DLD1 (cell line): ENCODE results near the gene CAMKMT.
"Not testable (repeated sequence)": the region's sequence is repeated elsewhere in the genome, so short reads cannot be mapped to it uniquely, and the experiment has no call there.

Source experiments
- in situ Hi-C: cut with HindIII; loops from 2 replicates; pipeline ENCODE4 v1.10.0; 2017; ENCODE audit warnings: low sequenced_read_pairs

Gene CAMKMT

DNA sequence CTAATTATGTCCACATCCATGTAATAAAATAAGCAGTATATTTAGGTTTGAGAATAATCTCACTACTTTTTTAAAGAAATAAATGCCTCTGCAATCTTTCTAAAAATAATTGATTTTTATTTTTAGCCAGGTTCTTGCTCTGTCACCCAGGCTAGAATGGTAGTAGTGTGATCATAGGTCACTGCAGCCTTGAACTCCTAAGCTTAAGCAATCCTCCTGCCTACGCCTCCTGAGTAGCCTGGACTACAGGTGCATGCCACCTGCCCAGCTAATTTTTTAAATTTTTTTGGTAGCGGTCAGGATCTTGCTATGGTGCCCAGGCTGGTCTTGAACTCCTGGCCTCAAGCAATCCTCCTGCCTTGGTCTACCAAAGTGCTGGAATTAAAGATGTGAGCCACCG, 133.3 kb downstream of the CAMKMT start:
- in situ Hi-C loops = no loop called here

- in situ Hi-C loops = no loop called here
Observed at GRCh38 chr2:44495544-44495943, 133.8 kb downstream of the CAMKMT start.

DNA sequence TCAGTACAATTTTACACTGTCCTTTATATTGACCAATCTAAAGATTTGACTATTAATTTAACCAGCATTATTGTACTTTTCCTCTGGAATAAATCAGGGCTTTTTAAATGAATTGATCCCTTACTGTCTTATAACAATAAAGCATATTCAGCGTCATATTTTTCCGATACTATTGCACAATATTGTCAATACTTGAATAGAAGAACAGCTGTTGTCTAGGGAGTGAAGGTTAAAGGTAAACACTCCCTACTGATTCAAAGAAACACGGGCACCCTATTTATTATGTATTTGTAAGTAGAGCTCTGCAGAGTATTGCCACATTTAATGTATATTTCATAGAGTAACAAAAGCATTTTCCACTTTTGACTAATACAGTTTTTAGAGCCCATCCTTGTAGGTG, 134.4 kb downstream of the CAMKMT start:
- in situ Hi-C loops = no loop called here

DNA sequence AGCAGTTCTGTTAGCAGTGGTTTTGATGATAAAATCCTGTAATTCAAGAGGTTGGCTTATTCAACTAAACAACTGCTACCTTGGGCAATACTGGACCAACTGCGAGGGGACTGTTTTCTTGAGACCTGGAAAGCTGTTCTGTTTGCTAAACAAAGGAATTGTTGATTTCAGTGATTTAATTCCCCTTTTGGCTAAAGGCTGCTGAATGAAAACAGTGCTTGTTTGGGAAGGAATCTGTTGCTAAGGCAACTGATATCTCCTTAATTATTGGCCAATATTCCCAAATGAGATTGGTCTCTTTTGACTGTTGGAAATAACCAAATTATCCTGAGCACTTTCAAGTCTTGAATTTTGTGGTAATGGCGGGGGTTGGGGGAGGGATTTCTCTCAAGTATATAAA, 136.8 kb downstream of the CAMKMT start:
- in situ Hi-C loops = no loop called here

DNA sequence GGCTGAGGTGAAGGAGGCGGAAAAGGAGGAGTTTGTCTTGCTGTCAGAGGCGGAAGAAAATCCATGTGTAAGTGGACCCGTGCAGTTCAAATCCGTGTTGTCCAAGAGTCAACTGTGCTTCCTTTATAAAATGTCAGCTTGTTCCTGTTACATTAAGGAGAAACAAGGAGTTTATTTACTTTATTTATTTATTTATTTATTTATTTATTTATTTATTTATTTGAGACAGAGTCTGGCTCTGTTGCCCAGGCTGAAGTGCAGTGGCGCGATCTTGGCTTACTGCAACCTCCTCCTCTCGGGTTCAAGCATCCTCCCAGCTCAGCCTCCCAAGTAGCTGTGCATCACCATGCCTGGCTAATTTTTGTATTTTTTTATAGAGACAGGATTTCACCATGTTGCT, 143.9 kb downstream of the CAMKMT start:
- in situ Hi-C loops = not testable (repeated sequence)

GRCh38 chr2:44510246-44510645, 148.5 kb downstream of the CAMKMT start:
- in situ Hi-C loops = no loop called here

DNA sequence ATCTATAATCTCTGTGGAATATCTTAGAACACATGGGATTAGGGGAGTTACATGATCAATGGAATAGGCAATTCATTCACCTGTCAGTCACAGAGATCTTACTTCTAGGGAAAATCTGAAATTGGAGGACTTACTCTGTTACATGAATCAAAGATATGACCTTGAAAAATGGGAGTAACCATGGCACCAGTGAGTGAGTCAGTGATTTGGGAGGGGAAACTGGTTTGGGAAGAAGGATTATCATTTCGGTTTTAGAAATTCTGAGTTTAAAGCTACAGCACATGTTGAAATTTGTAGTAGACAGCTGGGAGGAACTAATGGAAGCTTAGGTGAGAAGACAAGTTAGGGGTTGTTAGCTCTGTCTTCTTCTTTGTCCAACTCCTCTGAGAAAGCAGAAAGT, 153.7 kb downstream of the CAMKMT start:
- in situ Hi-C loops = no loop called here

DNA sequence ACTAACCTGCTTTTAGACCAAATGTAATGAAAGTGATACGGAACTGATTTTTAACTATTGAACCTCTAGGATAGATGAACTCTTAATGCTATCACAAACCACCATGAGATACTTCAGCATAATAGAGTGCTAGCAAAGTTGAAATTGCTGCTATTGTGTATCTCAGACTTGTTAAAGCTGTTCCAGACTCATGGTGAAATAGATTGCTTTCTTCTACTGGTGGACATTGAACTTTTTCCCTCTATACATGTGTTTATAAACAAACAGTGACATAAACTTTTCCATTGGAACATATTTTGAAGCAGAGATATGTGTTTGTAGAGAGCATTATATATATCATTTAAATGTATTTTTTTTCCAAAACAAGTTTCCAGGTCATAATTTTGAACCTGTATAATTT, 157.3 kb downstream of the CAMKMT start:
- in situ Hi-C loops = no loop called here

DNA sequence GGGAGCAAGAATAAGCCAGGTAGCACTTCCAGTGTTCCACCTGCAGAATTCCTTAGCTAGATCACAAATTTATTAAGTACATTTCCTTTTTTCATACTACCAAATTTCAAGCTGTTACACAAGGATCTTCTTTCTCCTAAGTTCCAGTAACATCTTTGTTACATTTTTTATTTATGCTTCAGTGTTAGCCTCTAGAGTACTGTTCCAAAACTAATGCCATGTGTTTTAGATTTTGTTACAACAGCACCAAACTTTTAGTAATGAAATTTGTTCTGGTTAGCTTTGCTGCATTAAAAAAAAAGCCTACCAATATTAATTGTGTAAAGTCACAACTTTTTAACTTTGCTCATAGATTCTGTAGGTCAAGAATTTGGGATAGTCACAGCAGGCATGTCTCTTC, 161.1 kb downstream of the CAMKMT start:
- in situ Hi-C loops = no loop called here

- in situ Hi-C loops = no loop called here
Observed at GRCh38 chr2:44524347-44524926, 162.7 kb downstream of the CAMKMT start.

DNA sequence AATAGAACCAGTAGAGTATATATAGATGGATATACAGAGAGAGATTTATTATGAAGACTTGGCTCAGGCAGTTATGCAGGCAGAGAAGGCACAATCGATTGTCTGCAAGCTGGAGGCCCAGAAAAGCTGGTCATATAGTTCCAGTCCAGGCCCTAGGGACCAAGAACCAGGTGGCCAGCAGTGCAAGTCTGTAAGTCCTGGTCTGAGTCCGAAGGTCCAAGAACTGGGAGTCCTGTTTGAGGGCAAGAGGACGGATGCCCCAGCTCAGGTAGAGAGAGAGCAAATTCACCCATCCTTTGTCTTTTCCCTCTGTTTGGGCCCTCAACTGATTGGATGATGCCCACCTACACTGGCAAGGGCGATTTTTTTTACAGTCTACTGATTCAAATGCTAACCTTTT, 164.6 kb downstream of the CAMKMT start:
- in situ Hi-C loops = no loop called here

GRCh38 chr2:44528595-44528994, 166.8 kb downstream of the CAMKMT start:
- in situ Hi-C loops = no loop called here

DNA sequence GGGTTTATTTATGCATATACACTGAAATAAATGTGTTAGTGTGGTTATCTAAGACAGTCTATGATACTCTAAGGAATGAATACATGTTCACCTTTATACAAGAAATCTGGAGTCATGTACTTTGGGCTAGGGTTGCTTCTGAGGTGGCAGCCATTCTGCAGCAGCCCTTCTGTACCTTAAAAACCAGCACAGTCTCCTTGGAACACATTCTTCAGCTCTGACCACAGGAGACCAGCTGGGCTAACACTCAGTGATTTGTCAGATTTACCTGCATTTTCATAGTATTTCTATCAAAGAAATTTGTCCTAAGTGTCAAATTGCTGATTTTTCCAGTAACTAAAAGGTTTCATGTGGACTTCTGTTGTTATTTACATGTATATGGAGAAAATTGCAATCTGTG, 167.7 kb downstream of the CAMKMT start:
- in situ Hi-C loops = no loop called here

DNA sequence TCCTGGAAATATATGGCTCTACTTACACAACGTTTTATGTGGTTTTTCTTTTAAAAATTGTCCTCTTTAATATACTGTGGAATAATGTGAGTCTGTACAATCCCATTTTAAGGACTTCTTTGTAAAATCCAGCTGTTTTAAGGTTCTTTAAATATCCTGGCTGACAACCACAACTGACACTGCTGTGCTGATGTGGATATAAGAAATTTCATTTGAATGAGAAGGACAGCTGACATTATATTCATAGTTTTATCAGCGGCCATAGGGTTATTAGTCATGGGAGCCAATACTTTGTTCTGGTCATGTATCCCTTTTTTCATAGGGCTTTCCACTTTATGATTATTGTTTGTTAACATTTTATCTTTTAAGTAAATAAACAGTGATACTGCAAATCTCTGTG, 169.5 kb downstream of the CAMKMT start:
- in situ Hi-C loops = no loop called here

GRCh38 chr2:44532031-44532430, 170.3 kb downstream of the CAMKMT start:
- in situ Hi-C loops = no loop called here

- in situ Hi-C loops = no loop called here
Observed at GRCh38 chr2:44533508-44533907, 171.8 kb downstream of the CAMKMT start.

DNA sequence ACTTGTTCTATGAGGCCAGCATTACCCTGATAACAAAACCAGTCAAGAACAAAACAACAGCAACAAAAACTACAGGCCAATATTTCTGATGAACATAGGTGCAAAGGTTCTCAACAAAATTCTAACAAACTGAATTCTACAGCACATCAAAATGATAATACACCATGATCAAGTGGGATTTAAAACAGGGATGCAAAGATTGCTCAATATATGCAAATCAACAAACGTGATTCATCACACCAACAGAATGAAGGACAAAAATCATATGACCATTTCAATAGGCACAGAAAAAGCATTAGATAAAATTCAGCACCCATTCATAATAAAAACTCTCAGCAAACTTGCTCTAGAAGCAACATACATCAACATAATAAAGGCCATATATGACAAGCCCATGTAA, 173.6 kb downstream of the CAMKMT start:
- in situ Hi-C loops = no loop called here

GRCh38 chr2:44537264-44537663, 175.5 kb downstream of the CAMKMT start:
- in situ Hi-C loops = no loop called here

- in situ Hi-C loops = no loop called here
Observed at GRCh38 chr2:44542520-44542919, 180.8 kb downstream of the CAMKMT start.

- in situ Hi-C loops = no loop called here
Observed at GRCh38 chr2:44543773-44544725, 182.3 kb downstream of the CAMKMT start.

DNA sequence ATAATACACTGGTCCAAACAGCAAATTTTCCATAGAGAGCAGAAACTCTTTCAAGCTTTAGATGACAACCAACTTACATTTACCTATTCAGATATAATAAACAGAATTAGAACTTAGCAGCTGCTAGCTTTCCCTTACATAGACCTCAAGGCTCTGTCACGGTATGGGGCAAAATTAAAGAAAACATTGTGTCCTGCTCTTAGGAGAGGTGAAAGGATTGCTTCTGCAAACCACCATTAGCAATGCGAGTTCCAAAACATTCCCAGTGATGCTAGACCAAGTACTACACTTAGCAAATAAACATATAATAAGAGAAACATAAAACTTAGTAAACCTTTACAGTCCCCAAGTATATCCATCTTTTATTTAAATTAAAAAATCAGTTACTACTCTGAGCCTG, 183.3 kb downstream of the CAMKMT start:
- in situ Hi-C loops = no loop called here

DNA sequence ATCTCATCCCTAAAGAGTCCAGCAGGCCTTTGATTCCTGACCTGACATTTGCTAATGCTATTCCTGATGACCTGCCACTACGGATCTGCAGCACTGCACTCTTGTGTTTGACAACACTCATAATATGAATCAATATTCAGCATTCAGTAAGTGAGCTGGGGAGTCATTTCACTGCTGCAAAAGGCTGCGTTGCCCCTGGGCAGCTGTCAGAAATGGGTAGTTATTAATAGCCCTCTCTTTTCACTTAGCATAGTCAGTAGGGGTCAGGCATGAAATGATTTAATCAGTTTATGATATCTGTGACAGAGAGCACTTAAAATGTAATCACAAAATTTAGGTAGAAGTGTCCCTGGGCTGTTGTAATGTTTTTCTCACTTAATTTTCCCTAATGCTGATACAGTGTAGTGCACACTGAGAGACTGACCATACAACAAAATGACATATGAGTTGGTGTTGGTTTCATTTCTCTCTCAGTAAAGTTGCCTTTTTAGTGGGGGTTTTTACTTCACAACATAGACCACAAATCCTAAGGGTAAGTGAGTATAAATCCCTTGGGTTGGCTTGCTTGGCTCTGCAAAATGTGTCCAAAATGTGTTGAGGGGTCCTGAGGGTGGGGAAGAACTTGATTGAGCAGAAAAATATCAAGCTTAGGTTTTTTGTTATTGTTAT, 184.8 kb downstream of the CAMKMT start:
- in situ Hi-C loops = no loop called here
